MM.1S (cell line): Measurements from ENCODE around the gene ACADL.

Source experiments
- DNase-seq: peaks from one replicate; pipeline ENCODE4 v3.0.0-alpha.2; 2015
- H2AFZ ChIP-seq: fragments of 300-600 bp; sonication (generic); 2 replicates; pipeline ENCODE4 v1.6.0; 2016; ENCODE audit warnings: antibody characterized with exemption, low read length
- H3F3A ChIP-seq: fragments of 300-600 bp; sonication (generic); 2 replicates; pipeline ENCODE4 v1.6.1; 2016; ENCODE audit warnings: mild to moderate bottlenecking, antibody characterized with exemption, low read length, moderate library complexity, mixed read lengths; ENCODE audit not compliant: insufficient read depth
- H3K27ac ChIP-seq: fragments of 300-600 bp; sonication (generic); 2 replicates; pipeline ENCODE4 v1.5.1; 2016; ENCODE audit warnings: mild to moderate bottlenecking, low read length
- H3K27me3 ChIP-seq: fragments of 300-600 bp; sonication (generic); replicated peaks from 2 replicates; pipeline ENCODE4 v1.6.0; 2016; ENCODE audit warnings: low read length; ENCODE audit not compliant: insufficient read depth
- H3K36me3 ChIP-seq: fragments of 300-600 bp; sonication (generic); replicated peaks from 2 replicates; pipeline ENCODE4 v1.6.1; 2016; ENCODE audit warnings: mild to moderate bottlenecking, low read length, mixed read lengths; ENCODE audit not compliant: insufficient read depth
- H3K4me1 ChIP-seq: fragments of 300-600 bp; sonication (generic); 2 replicates; pipeline ENCODE4 v1.6.1; 2016; ENCODE audit warnings: low read length, mixed read lengths
- H3K4me2 ChIP-seq: fragments of 300-600 bp; sonication (generic); 2 replicates; pipeline ENCODE4 v1.6.0; 2016; ENCODE audit warnings: low read depth, low read length
- H3K4me3 ChIP-seq: fragments of 300-600 bp; sonication (generic); 2 replicates; pipeline ENCODE4 v1.5.1; 2016; ENCODE audit warnings: low read length, mixed read lengths
- H3K79me2 ChIP-seq: fragments of 300-600 bp; sonication (generic); 2 replicates; pipeline ENCODE4 v1.6.1; 2016; ENCODE audit warnings: mixed run types, low read length, mixed read lengths
- H3K9ac ChIP-seq: fragments of 300-600 bp; sonication (generic); 2 replicates; pipeline ENCODE4 v1.6.1; 2016; ENCODE audit warnings: low read length, mixed read lengths
- H3K9me2 ChIP-seq: fragments of 300-600 bp; sonication (generic); replicated peaks from 2 replicates; pipeline ENCODE4 v1.6.1; 2016; ENCODE audit warnings: mild to moderate bottlenecking, low read length, mixed read lengths; ENCODE audit not compliant: insufficient read depth
- H3K9me3 ChIP-seq: fragments of 300-600 bp; sonication (generic); replicated peaks from 2 replicates; pipeline ENCODE4 v1.6.1; 2016; ENCODE audit warnings: mild to moderate bottlenecking, low read length, mixed read lengths; ENCODE audit not compliant: insufficient read depth
- H4K20me1 ChIP-seq: fragments of 300-600 bp; sonication (generic); 2 replicates; pipeline ENCODE4 v1.6.1; 2016; ENCODE audit warnings: mild to moderate bottlenecking, low read length, moderate library complexity, mixed read lengths; ENCODE audit not compliant: insufficient read depth
- CTCF ChIP-seq: fragments of 300-600 bp; sonication (generic); IDR thresholded peaks from 2 replicates; pipeline ENCODE4 v1.5.1; 2016; ENCODE audit warnings: antibody characterized with exemption, low read length, mixed read lengths
- EZH2 ChIP-seq: fragments of 300-600 bp; sonication (generic); optimal IDR thresholded peaks from 2 replicates; pipeline ENCODE3; 2017; ENCODE audit warnings: low read depth, mild to moderate bottlenecking, antibody characterized with exemption, low read length, mixed read lengths
- EZH2phosphoT487 ChIP-seq: fragments of 300-600 bp; sonication (generic); IDR thresholded peaks from 2 replicates; pipeline ENCODE4 v1.6.1; 2018; ENCODE audit warnings: antibody characterized with exemption, low read length

The ACADL gene

GRCh38 chr2:210250622-210251021 is 25.4 kb upstream of the ACADL start:
- Histone ChIP-seq H3K36me3 (no peaks in the 10 kb centered on the region), H3K27me3 (no peaks in the 10 kb centered on the region), H3F3A (peaks cover 8% of the 10 kb centered on the region; the same call in 1 of the 2 replicates), H3K4me1 (peaks cover 8% of the 10 kb centered on the region), H3K4me2 (no peak overlapping the region), H2AFZ (no peak overlapping the region), H3K9me2 (no peaks in the 10 kb centered on the region), H3K9ac (no peak overlapping the region), H4K20me1 (no peaks in the 10 kb centered on the region), H3K79me2 (no peaks in the 10 kb centered on the region), H3K9me3 (no peaks in the 10 kb centered on the region), H3K27ac (no peak overlapping the region), H3K4me3 (no peak overlapping the region)
- TF ChIP-seq EZH2 = no peak
- TF ChIP-seq EZH2phosphoT487 = no peak
- no peak for TF ChIP-seq CTCF
- DNase-seq = no peak

- Histone ChIP-seq H3K4me1 (no peaks in the 10 kb centered on the region), H3K9me2 (no peaks in the 10 kb centered on the region), H3K4me3 (no peak overlapping the region), H4K20me1 (no peaks in the 10 kb centered on the region), H3K27ac (no peak overlapping the region), H3K27me3 (no peaks in the 10 kb centered on the region), H3K9ac (no peak overlapping the region), H3K4me2 (no peak overlapping the region), H3K79me2 (no peaks in the 10 kb centered on the region), H3K36me3 (no peaks in the 10 kb centered on the region), H3K9me3 (no peaks in the 10 kb centered on the region), H3F3A (no peaks in the 10 kb centered on the region), H2AFZ (no peak overlapping the region)
- no peak for DNase-seq
- no peak for TF ChIP-seq CTCF
- TF ChIP-seq EZH2phosphoT487 = no peak
- TF ChIP-seq EZH2 = no peak
Observed at GRCh38 chr2:210233487-210233886, 8.2 kb upstream of the ACADL start.

- H3K4me3 ChIP-seq = no peak overlapping the region
- H3K27ac ChIP-seq = no peak overlapping the region
- H4K20me1 ChIP-seq = no peaks in the 10 kb centered on the region
- TF ChIP-seq EZH2phosphoT487 = no peak
- no peak for DNase-seq
- no peaks in the 10 kb centered on the region for H3K9me2 ChIP-seq
- H3K27me3 ChIP-seq = no peaks in the 10 kb centered on the region
- H2AFZ ChIP-seq = no peak overlapping the region
- no peak overlapping the region for H3K4me2 ChIP-seq
- H3K9ac ChIP-seq = no peak overlapping the region
- no peaks in the 10 kb centered on the region for H3K79me2 ChIP-seq
- no peaks in the 10 kb centered on the region for H3K9me3 ChIP-seq
- no peaks in the 10 kb centered on the region for H3K4me1 ChIP-seq
- no peaks in the 10 kb centered on the region for H3K36me3 ChIP-seq
- H3F3A ChIP-seq = no peaks in the 10 kb centered on the region
Observed at GRCh38 chr2:210230984-210231383, 5.7 kb upstream of the ACADL start.

- no peak overlapping the region for H2AFZ ChIP-seq
- TF ChIP-seq EZH2 (no peak), EZH2phosphoT487 (no peak), CTCF (no peak)
- no peaks in the 10 kb centered on the region for H3K79me2 ChIP-seq
- no peaks in the 10 kb centered on the region for H3K4me1 ChIP-seq
- H3K9ac ChIP-seq = no peak overlapping the region
- no peaks in the 10 kb centered on the region for H3F3A ChIP-seq
- no peak overlapping the region for H3K4me3 ChIP-seq
- no peaks in the 10 kb centered on the region for H3K9me3 ChIP-seq
- no peak for DNase-seq
- no peak overlapping the region for H3K4me2 ChIP-seq
- no peaks in the 10 kb centered on the region for H3K27me3 ChIP-seq
- no peaks in the 10 kb centered on the region for H4K20me1 ChIP-seq
- H3K36me3 ChIP-seq = no peaks in the 10 kb centered on the region
- H3K9me2 ChIP-seq = no peaks in the 10 kb centered on the region
- no peak overlapping the region for H3K27ac ChIP-seq
Observed at GRCh38 chr2:210230518-210230917, 5.3 kb upstream of the ACADL start.
